Activated T-cell treated with anti-CD3 and anti-CD28 coated beads, Interleukin-2, amount 50 U/mL, for 4 hours (primary cell): Measurements from ENCODE around the gene CAMTA1. TPM values are rescaled to one million over a fixed set of nuclear protein-coding genes. Genes with fewer than 3 reads are reported as not detected.

Source experiments
- ATAC-seq, 2 donors: fragments of 200-7000 bp; cut with Tn5 transposase; one replicate each; pipeline ENCODE4 v1.10.0; 2021
- DNase-seq: peaks from one replicate; pipeline ENCODE4 v3.0.0-alpha.2; 2020
- H3K27me3 Mint-ChIP-seq: one replicate; pipeline ENCODE4 v1.8.0; 2021; ENCODE audit warnings: low read depth, mixed read lengths
- H3K36me3 Mint-ChIP-seq: one replicate; pipeline ENCODE4 v1.8.0; 2022; ENCODE audit warnings: mixed read lengths; ENCODE audit not compliant: insufficient read depth
- H3K4me1 Mint-ChIP-seq: one replicate; pipeline ENCODE4 v1.8.0; 2021; ENCODE audit warnings: low read depth, mixed read lengths
- H3K4me3 Mint-ChIP-seq: one replicate; pipeline ENCODE4 v1.8.0; 2021; ENCODE audit warnings: mild to moderate bottlenecking, moderate library complexity, mixed read lengths
- H3K9me3 Mint-ChIP-seq: one replicate; pipeline ENCODE4 v1.8.0; 2021; ENCODE audit warnings: mixed read lengths
- total RNA-seq, 3 donors: library from RNA; stranded (reverse); gene quantifications; one replicate each; pipeline ENCODE4 v1.2.1, GENCODE V29; 2021

Gene CAMTA1
- total RNA-seq, 3 donors from 2014 or later: 47.5 to 50.3 (median 47.7) TPM

- Mint-ChIP-seq H3K9me3 (no peaks in the 10 kb centered on the region), H3K27me3 (no peaks in the 10 kb centered on the region), H3K4me3 (no peak overlapping the region), H3K36me3 (no peaks in the 10 kb centered on the region), H3K4me1 (no peaks in the 10 kb centered on the region)
- DNase-seq (no peak), ATAC-seq (no peak)
These were observed 647.0 kb downstream of the CAMTA1 start for GRCh38 chr1:7432102-7432899.

- H3K4me1 Mint-ChIP-seq: no peaks in the 10 kb centered on the region
- DNase-seq: no peak
- no peaks in the 10 kb centered on the region for H3K36me3 Mint-ChIP-seq
- no peak for ATAC-seq
- no peaks in the 10 kb centered on the region for H3K9me3 Mint-ChIP-seq
- no peak overlapping the region for H3K4me3 Mint-ChIP-seq
- no peaks in the 10 kb centered on the region for H3K27me3 Mint-ChIP-seq
These were observed 647.7 kb downstream of the CAMTA1 start for GRCh38 chr1:7432900-7433380.

- Mint-ChIP-seq H3K4me3 (no peak overlapping the region), H3K4me1 (no peaks in the 10 kb centered on the region), H3K36me3 (no peaks in the 10 kb centered on the region), H3K27me3 (no peaks in the 10 kb centered on the region), H3K9me3 (no peaks in the 10 kb centered on the region)
- DNase-seq (no peak), ATAC-seq (no peak)
These were observed 649.3 kb downstream of the CAMTA1 start for GRCh38 chr1:7434566-7434965.

- H3K4me1 Mint-ChIP-seq: no peaks in the 10 kb centered on the region
- no peak for DNase-seq
- ATAC-seq: no peak
- H3K27me3 Mint-ChIP-seq: no peaks in the 10 kb centered on the region
- H3K9me3 Mint-ChIP-seq: no peaks in the 10 kb centered on the region
- H3K4me3 Mint-ChIP-seq: no peak overlapping the region
- no peaks in the 10 kb centered on the region for H3K36me3 Mint-ChIP-seq
These were observed 650.2 kb downstream of the CAMTA1 start for GRCh38 chr1:7435276-7436055.

- no peaks in the 10 kb centered on the region for H3K9me3 Mint-ChIP-seq
- no peak for DNase-seq
- no peak for ATAC-seq
- no peaks in the 10 kb centered on the region for H3K36me3 Mint-ChIP-seq
- no peaks in the 10 kb centered on the region for H3K4me1 Mint-ChIP-seq
- H3K4me3 Mint-ChIP-seq: no peak overlapping the region
- H3K27me3 Mint-ChIP-seq: no peaks in the 10 kb centered on the region
These were observed 651.1 kb downstream of the CAMTA1 start for GRCh38 chr1:7436056-7437005.

- H3K4me1 Mint-ChIP-seq: no peaks in the 10 kb centered on the region
- ATAC-seq: no peak
- no peaks in the 10 kb centered on the region for H3K36me3 Mint-ChIP-seq
- no peaks in the 10 kb centered on the region for H3K9me3 Mint-ChIP-seq
- H3K4me3 Mint-ChIP-seq: no peak overlapping the region
- DNase-seq: no peak
- H3K27me3 Mint-ChIP-seq: no peaks in the 10 kb centered on the region
These were observed 651.8 kb downstream of the CAMTA1 start for GRCh38 chr1:7437036-7437435.

- H3K4me3 Mint-ChIP-seq: no peak overlapping the region
- no peaks in the 10 kb centered on the region for H3K27me3 Mint-ChIP-seq
- ATAC-seq: no peak
- DNase-seq: no peak
- H3K36me3 Mint-ChIP-seq: no peaks in the 10 kb centered on the region
- H3K9me3 Mint-ChIP-seq: no peaks in the 10 kb centered on the region
- H3K4me1 Mint-ChIP-seq: no peaks in the 10 kb centered on the region
These were observed 652.5 kb downstream of the CAMTA1 start for GRCh38 chr1:7437608-7438395.

- no peak overlapping the region for H3K4me3 Mint-ChIP-seq
- H3K9me3 Mint-ChIP-seq: no peaks in the 10 kb centered on the region
- H3K36me3 Mint-ChIP-seq: no peaks in the 10 kb centered on the region
- H3K27me3 Mint-ChIP-seq: no peaks in the 10 kb centered on the region
- no peak for DNase-seq
- no peak for ATAC-seq
- no peaks in the 10 kb centered on the region for H3K4me1 Mint-ChIP-seq
These were observed 653.1 kb downstream of the CAMTA1 start for GRCh38 chr1:7438396-7438785.

- Mint-ChIP-seq H3K36me3 (no peaks in the 10 kb centered on the region), H3K27me3 (no peaks in the 10 kb centered on the region), H3K4me3 (no peak overlapping the region), H3K9me3 (no peaks in the 10 kb centered on the region), H3K4me1 (no peaks in the 10 kb centered on the region)
- no peak for ATAC-seq
- DNase-seq: no peak
These were observed 653.8 kb downstream of the CAMTA1 start for GRCh38 chr1:7438921-7439655.

GRCh38 chr1:7440154-7440553 is 654.9 kb downstream of the CAMTA1 start:
- no peaks in the 10 kb centered on the region for H3K27me3 Mint-ChIP-seq
- no peaks in the 10 kb centered on the region for H3K4me1 Mint-ChIP-seq
- ATAC-seq (no peak), DNase-seq (no peak)
- no peaks in the 10 kb centered on the region for H3K9me3 Mint-ChIP-seq
- no peak overlapping the region for H3K4me3 Mint-ChIP-seq
- H3K36me3 Mint-ChIP-seq: no peaks in the 10 kb centered on the region

GRCh38 chr1:7441143-7441841 is 656.0 kb downstream of the CAMTA1 start:
- Mint-ChIP-seq H3K36me3 (no peaks in the 10 kb centered on the region), H3K27me3 (no peaks in the 10 kb centered on the region), H3K4me3 (no peak overlapping the region), H3K4me1 (no peaks in the 10 kb centered on the region), H3K9me3 (no peaks in the 10 kb centered on the region)
- ATAC-seq (no peak), DNase-seq (no peak)

GRCh38 chr1:7442036-7442435 is 656.8 kb downstream of the CAMTA1 start:
- Mint-ChIP-seq H3K9me3 (no peaks in the 10 kb centered on the region), H3K4me3 (no peak overlapping the region), H3K4me1 (no peaks in the 10 kb centered on the region), H3K36me3 (no peaks in the 10 kb centered on the region), H3K27me3 (no peaks in the 10 kb centered on the region)
- no peak for DNase-seq
- no peak for ATAC-seq

- Mint-ChIP-seq H3K4me1 (no peaks in the 10 kb centered on the region), H3K9me3 (no peaks in the 10 kb centered on the region), H3K4me3 (no peak overlapping the region), H3K27me3 (no peaks in the 10 kb centered on the region), H3K36me3 (no peaks in the 10 kb centered on the region)
- DNase-seq (no peak), ATAC-seq (no peak)
These were observed 657.7 kb downstream of the CAMTA1 start for GRCh38 chr1:7442918-7443317.
